IMR-90 (cell line): ENCODE measurements around the gene DBNL. TPM values are rescaled to one million over a fixed set of nuclear protein-coding genes. Genes with fewer than 3 reads are reported as not detected.

Source experiments
- ATAC-seq: fragments of 200-7000 bp; cut with Tn5 transposase; 2 replicates; pipeline ENCODE4 v1.9.1; 2020; ENCODE audit warnings: low read depth, mild to moderate bottlenecking, moderate library complexity
- BruUV-seq: library from RNA; stranded (reverse); fragments of 400-500 nt; replicated peaks from 2 replicates; lab custom pipeline; 2021; lab: Mats Ljungman, UMichigan
- CTCF ChIA-PET: fragments of 300-600 bp; formaldehyde crosslinking; extraction: SDS; loops from one replicate; lab custom pipeline; 2021; ENCODE audit warnings: antibody characterized with exemption; lab: Yijun Ruan, JAX
- POLR2A ChIA-PET: fragments of 300-600 bp; sonication (Branson Sonifier 250); formaldehyde crosslinking; loops from one replicate; lab custom pipeline; 2022; ENCODE audit warnings: antibody characterized with exemption; ENCODE audit not compliant: unreplicated experiment; lab: Charles Lee
- DNase-seq: peaks from one replicate; pipeline ENCODE4 v3.0.0; 2013
- H2AFZ ChIP-seq: replicated peaks from 2 replicates; pipeline ENCODE3; 2013; ENCODE audit warnings: low read length, mild to moderate bottlenecking; ENCODE audit not compliant: poor library complexity
- H2AK5ac ChIP-seq: 2 replicates; pipeline ENCODE4 v1.6.1; 2013; ENCODE audit warnings: low read depth, low read length, inconsistent platforms
- H2AK9ac ChIP-seq: replicated peaks from 2 replicates; pipeline ENCODE3; 2013; ENCODE audit warnings: mild to moderate bottlenecking, low read depth, low read length, moderate library complexity; ENCODE audit not compliant: poor library complexity
- H2BK120ac ChIP-seq: 2 replicates; pipeline ENCODE4 v1.6.1; 2013; ENCODE audit warnings: low read depth, low read length, inconsistent platforms
- H2BK15ac ChIP-seq: 3 replicates; pipeline ENCODE4 v1.6.1; 2013; ENCODE audit warnings: low read depth, low read length, inconsistent platforms
- H2BK20ac ChIP-seq: 2 replicates; pipeline ENCODE4 v1.6.1; 2013; ENCODE audit warnings: low read depth, mild to moderate bottlenecking, inconsistent platforms, low read length, moderate library complexity
- H2BK5ac ChIP-seq: 2 replicates; pipeline ENCODE4 v1.6.1; 2013; ENCODE audit warnings: mild to moderate bottlenecking, low read depth, low read length, inconsistent platforms; ENCODE audit not compliant: poor library complexity, severe bottlenecking
- H3K14ac ChIP-seq: replicated peaks from 2 replicates; pipeline ENCODE4 v1.6.1; 2013; ENCODE audit warnings: low read depth, low read length, inconsistent platforms
- H3K18ac ChIP-seq: 2 replicates; pipeline ENCODE4 v1.6.1; 2013; ENCODE audit warnings: low read depth, low read length, control low read depth
- H3K23ac ChIP-seq: 2 replicates; pipeline ENCODE4 v1.6.1; 2013; ENCODE audit warnings: low read depth, low read length, inconsistent platforms
- H3K27ac ChIP-seq: 2 replicates; pipeline ENCODE4 v1.5.1; 2013; ENCODE audit warnings: mild to moderate bottlenecking, control low read depth, low read length; ENCODE audit not compliant: insufficient read depth
- H3K27me3 ChIP-seq: 2 replicates; pipeline ENCODE4 v1.6.1; 2013; ENCODE audit warnings: low read length; ENCODE audit not compliant: control insufficient read depth, insufficient read depth
- H3K36me3 ChIP-seq: 2 replicates; pipeline ENCODE4 v1.6.1; 2013; ENCODE audit warnings: low read length, mixed read lengths; ENCODE audit not compliant: control insufficient read depth, insufficient read depth
- H3K4ac ChIP-seq: 2 replicates; pipeline ENCODE4 v1.6.1; 2013; ENCODE audit warnings: low read depth, low read length, inconsistent platforms
- H3K4me1 ChIP-seq: 2 replicates; pipeline ENCODE4 v1.6.1; 2013; ENCODE audit warnings: low read length, mixed read lengths; ENCODE audit not compliant: control insufficient read depth, insufficient read depth
- H3K4me2 ChIP-seq: 2 replicates; pipeline ENCODE4 v1.6.1; 2013; ENCODE audit warnings: low read depth, mild to moderate bottlenecking, control low read depth, low read length, moderate library complexity
- H3K4me3 ChIP-seq: 2 replicates; pipeline ENCODE4 v1.5.1; 2013; ENCODE audit warnings: low read depth, mild to moderate bottlenecking, control low read depth, low read length, moderate library complexity; ENCODE audit not compliant: insufficient read depth
- H3K56ac ChIP-seq: 2 replicates; pipeline ENCODE4 v1.6.1; 2013; ENCODE audit warnings: low read length, inconsistent platforms; ENCODE audit not compliant: insufficient read depth; ENCODE audit errors: extremely low read depth
- H3K79me1 ChIP-seq, 2 experiments: 2 replicates each; pipeline ENCODE4 v1.6.1; 2013; ENCODE audit warnings: low read length in 2 of 2, inconsistent platforms in 1 of 2, low read depth in 1 of 2
- H3K9ac ChIP-seq: 2 replicates; pipeline ENCODE4 v1.6.1; 2013; ENCODE audit warnings: low read depth, low read length, control low read depth
- H3K9me1 ChIP-seq: 2 replicates; pipeline ENCODE4 v1.6.1; 2013; ENCODE audit warnings: low read length, inconsistent platforms; ENCODE audit not compliant: insufficient read depth
- H3K9me3 ChIP-seq: 2 replicates; pipeline ENCODE4 v1.6.1; 2013; ENCODE audit warnings: low read length; ENCODE audit not compliant: control insufficient read depth, insufficient read depth
- H4K20me1 ChIP-seq: 2 replicates; pipeline ENCODE4 v1.6.1; 2013; ENCODE audit warnings: low read length, inconsistent platforms; ENCODE audit not compliant: insufficient read depth
- H4K5ac ChIP-seq: 2 replicates; pipeline ENCODE4 v1.6.1; 2013; ENCODE audit warnings: mild to moderate bottlenecking, low read depth, low read length, control low read depth
- H4K8ac ChIP-seq, 2 experiments: 2 replicates each; pipeline ENCODE4 v1.6.1; 2013; ENCODE audit warnings: low read depth in 2 of 2, low read length in 2 of 2, control low read depth in 1 of 2, inconsistent platforms in 1 of 2
- H4K91ac ChIP-seq: 2 replicates; pipeline ENCODE4 v1.6.1; 2013; ENCODE audit warnings: low read depth, low read length, inconsistent platforms; ENCODE audit not compliant: insufficient read depth
- BHLHE40 ChIP-seq: fragments of 150-350 bp; IDR thresholded peaks from 2 replicates; pipeline ENCODE4 v1.6.1; 2016; ENCODE audit warnings: mild to moderate bottlenecking, low read depth, low read length
- CEBPB ChIP-seq: IDR thresholded peaks from 2 replicates; pipeline ENCODE4 v1.6.1; 2012; ENCODE audit warnings: low read depth, low read length, improper control_type of control experiment
- MAFK ChIP-seq: IDR thresholded peaks from 2 replicates; pipeline ENCODE4 v1.6.1; 2012; ENCODE audit warnings: low read depth, low read length, improper control_type of control experiment
- MAZ ChIP-seq: IDR thresholded peaks from 2 replicates; pipeline ENCODE4 v1.6.1; 2012; ENCODE audit warnings: low read depth, mild to moderate bottlenecking, low read length, improper control_type of control experiment, moderate library complexity, borderline replicate concordance
- MXI1 ChIP-seq: IDR thresholded peaks from 2 replicates; pipeline ENCODE4 v1.6.1; 2012; ENCODE audit warnings: low read depth, mild to moderate bottlenecking, low read length, moderate library complexity, borderline replicate concordance
- POLR2A ChIP-seq: IDR thresholded peaks from 2 replicates; pipeline ENCODE4 v1.6.1; 2012; ENCODE audit warnings: mild to moderate bottlenecking, low read depth, low read length
- RCOR1 ChIP-seq: IDR thresholded peaks from 2 replicates; pipeline ENCODE4 v1.6.1; 2012; ENCODE audit warnings: mild to moderate bottlenecking, low read length, improper control_type of control experiment; ENCODE audit not compliant: insufficient replicate concordance
- RFX5 ChIP-seq: IDR thresholded peaks from 2 replicates; pipeline ENCODE4 v1.8.0; 2012; ENCODE audit warnings: low read depth, mild to moderate bottlenecking, low read length, moderate library complexity
- USF2 ChIP-seq: fragments of 150-350 bp; IDR thresholded peaks from 2 replicates; pipeline ENCODE4 v1.6.1; 2017; ENCODE audit warnings: mild to moderate bottlenecking, antibody characterized with exemption, low read length, low read depth
- WGBS, 2 experiments: methylation state at CpG; one replicate each; pipeline versions ENCODE4 v1.1.5 to v1.1.7; 2013; ENCODE audit warnings: missing lambda C conversion rate in 2 of 2; ENCODE audit not compliant: insufficient read length in 1 of 2; ENCODE audit errors: extremely low coverage in 2 of 2; 5-methylcytosine and 5-hydroxymethylcytosine counted together
- dilution Hi-C: fragments of 300-500 bp; cut with HindIII; formaldehyde crosslinking; loops from one replicate; pipeline ENCODE4 v1.14.3; 2018; ENCODE audit warnings: low sequenced_read_pairs; ENCODE audit not compliant: unreplicated experiment
- in situ Hi-C: fragments of 300-500 bp; cut with MboI; formaldehyde crosslinking; loops from 3 replicates; pipeline ENCODE4 v1.14.3; 2019; ENCODE audit warnings: low sequenced_read_pairs, inconsistent platforms, mixed read lengths
- intact Hi-C: fragments of 100-400 bp; cut with micrococcal nuclease; formaldehyde crosslinking; loops from 2 replicates; pipeline ENCODE4 v1.10.0; 2022
- polyA plus RNA-seq, 3 experiments: library from polyadenylated mRNA; depleted of rRNA; stranded (reverse); fragments of >200 nt; gene quantifications; 2 replicates each; pipeline ENCODE4 v1.2.3, GENCODE V29; 2012; ENCODE audit warnings: low replicate concordance in 1 of 3
- total RNA-seq: library from RNA; depleted of rRNA; stranded (reverse); fragments of >200 nt; gene quantifications from 2 replicates; pipeline ENCODE4 v1.2.3, GENCODE V29; 2012
- TF ChIP-seq, protein P1 (sequence below): conservative IDR thresholded peaks from 2 replicates; pipeline ENCODE4 v1.5.1; 2012; ENCODE audit warnings: mild to moderate bottlenecking, low read depth, low read length, improper control_type of control experiment
- TF ChIP-seq, protein P2 (sequence below): fragments of 150-350 bp; IDR thresholded peaks from 2 replicates; pipeline ENCODE4 v1.6.1; 2016; ENCODE audit warnings: low read depth, mild to moderate bottlenecking, low read length, moderate library complexity, borderline replicate concordance

DBNL gene
- total and polyA plus RNA-seq, 2 of the 4 experiments (the other 2 are of a cell fraction), result 157 to 179 TPM

DNA sequence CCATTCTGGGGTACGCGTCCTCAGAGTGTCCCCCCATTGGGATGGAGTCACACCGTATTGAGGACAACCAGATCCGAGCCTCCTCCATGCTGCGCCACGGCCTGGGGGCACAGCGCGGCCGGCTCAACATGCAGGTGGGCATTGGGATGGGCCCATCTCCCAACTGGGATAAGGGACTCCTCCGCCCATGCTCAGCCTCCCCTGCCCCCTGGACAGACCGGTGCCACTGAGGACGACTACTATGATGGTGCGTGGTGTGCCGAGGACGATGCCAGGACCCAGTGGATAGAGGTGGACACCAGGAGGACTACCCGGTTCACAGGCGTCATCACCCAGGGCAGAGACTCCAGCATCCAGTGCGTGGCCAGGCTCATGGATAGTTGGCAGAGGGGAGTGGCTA, 65.5 kb downstream of the DBNL start (continued):
- TF ChIP-seq CEBPB (no peak), RFX5 (no peak), RCOR1 (no peak), MXI1 (no peak)

- H3K4me2 ChIP-seq, result no peak overlapping the region
- in situ Hi-C loops, result no loop called here
- no peak overlapping the region for H3K9ac ChIP-seq
- peaks cover 14% of the 10 kb centered on the region for H3K36me3 ChIP-seq
- no peaks in the 10 kb centered on the region for H4K20me1 ChIP-seq
- no peak overlapping the region for H2AK5ac ChIP-seq
- H3K79me1 ChIP-seq, result no peaks in the 10 kb centered on the region
- CTCF ChIA-PET, result no interaction called here
- no peak overlapping the region for H4K91ac ChIP-seq
- 86% methylated on average over 8 of the region's 27 CpGs; no CpG with 5 or more reads in 1 of the 2 experiments for WGBS, 2 experiments
- ATAC-seq, result no peak
- H2BK20ac ChIP-seq, result no peak overlapping the region
- no peak overlapping the region for H3K27ac ChIP-seq
- H3K56ac ChIP-seq, result no peak overlapping the region
- H2BK120ac ChIP-seq, result no peak overlapping the region
- H4K5ac ChIP-seq, result no peak overlapping the region
- no peak overlapping the region for H3K14ac ChIP-seq
- H2BK15ac ChIP-seq, result no peak overlapping the region
- H2AK9ac ChIP-seq, result no peak overlapping the region
- intact Hi-C loops, result no loop called here
- H3K4me3 ChIP-seq, result no peak overlapping the region
- H3K27me3 ChIP-seq, result no peaks in the 10 kb centered on the region
- H3K9me1 ChIP-seq, result peaks cover 1% of the 10 kb centered on the region; the same call in 1 of the 2 replicates
- POLR2A ChIA-PET, result no interaction called here
- no peak for DNase-seq
- H3K4me1 ChIP-seq, result peaks cover 3% of the 10 kb centered on the region; the same call in 1 of the 2 replicates
- H2AFZ ChIP-seq, result no peak overlapping the region
- H4K8ac ChIP-seq, result no peak overlapping the region
- no peak overlapping the region for H3K4ac ChIP-seq
- H3K23ac ChIP-seq, result no peak overlapping the region
- H3K18ac ChIP-seq, result no peak overlapping the region
- no peak overlapping the region for H2BK5ac ChIP-seq
- no peaks in the 10 kb centered on the region for H3K9me3 ChIP-seq
- no TSS peak for BruUV-seq
- dilution Hi-C loops, result no loop called here
- no peak for TF ChIP-seq CEBPB
- TF ChIP-seq, protein P1, sequence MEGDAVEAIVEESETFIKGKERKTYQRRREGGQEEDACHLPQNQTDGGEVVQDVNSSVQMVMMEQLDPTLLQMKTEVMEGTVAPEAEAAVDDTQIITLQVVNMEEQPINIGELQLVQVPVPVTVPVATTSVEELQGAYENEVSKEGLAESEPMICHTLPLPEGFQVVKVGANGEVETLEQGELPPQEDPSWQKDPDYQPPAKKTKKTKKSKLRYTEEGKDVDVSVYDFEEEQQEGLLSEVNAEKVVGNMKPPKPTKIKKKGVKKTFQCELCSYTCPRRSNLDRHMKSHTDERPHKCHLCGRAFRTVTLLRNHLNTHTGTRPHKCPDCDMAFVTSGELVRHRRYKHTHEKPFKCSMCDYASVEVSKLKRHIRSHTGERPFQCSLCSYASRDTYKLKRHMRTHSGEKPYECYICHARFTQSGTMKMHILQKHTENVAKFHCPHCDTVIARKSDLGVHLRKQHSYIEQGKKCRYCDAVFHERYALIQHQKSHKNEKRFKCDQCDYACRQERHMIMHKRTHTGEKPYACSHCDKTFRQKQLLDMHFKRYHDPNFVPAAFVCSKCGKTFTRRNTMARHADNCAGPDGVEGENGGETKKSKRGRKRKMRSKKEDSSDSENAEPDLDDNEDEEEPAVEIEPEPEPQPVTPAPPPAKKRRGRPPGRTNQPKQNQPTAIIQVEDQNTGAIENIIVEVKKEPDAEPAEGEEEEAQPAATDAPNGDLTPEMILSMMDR, result no peak
- TF ChIP-seq RCOR1, result no peak
- no peak for TF ChIP-seq RFX5
- TF ChIP-seq BHLHE40, result no peak
- TF ChIP-seq POLR2A, result no peak
- no peak for TF ChIP-seq MAZ
- no peak for TF ChIP-seq USF2
- TF ChIP-seq, protein P2, sequence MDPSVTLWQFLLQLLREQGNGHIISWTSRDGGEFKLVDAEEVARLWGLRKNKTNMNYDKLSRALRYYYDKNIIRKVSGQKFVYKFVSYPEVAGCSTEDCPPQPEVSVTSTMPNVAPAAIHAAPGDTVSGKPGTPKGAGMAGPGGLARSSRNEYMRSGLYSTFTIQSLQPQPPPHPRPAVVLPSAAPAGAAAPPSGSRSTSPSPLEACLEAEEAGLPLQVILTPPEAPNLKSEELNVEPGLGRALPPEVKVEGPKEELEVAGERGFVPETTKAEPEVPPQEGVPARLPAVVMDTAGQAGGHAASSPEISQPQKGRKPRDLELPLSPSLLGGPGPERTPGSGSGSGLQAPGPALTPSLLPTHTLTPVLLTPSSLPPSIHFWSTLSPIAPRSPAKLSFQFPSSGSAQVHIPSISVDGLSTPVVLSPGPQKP, result no peak
- no peak for TF ChIP-seq MXI1
- no peak for TF ChIP-seq MAFK
These were observed 66.5 kb downstream of the DBNL start for GRCh38 chr7:44110719-44111635.
